Thyroid gland (tissue), 4 donors: ENCODE measurements around the gene MSH6. TPM values are rescaled to one million over a fixed set of nuclear protein-coding genes. Genes with fewer than 3 reads are reported as not detected.
A peak's percentile ranks its signal among the peaks of the same experiment; 100 is the strongest.

Source experiments
- DNase-seq, 2 donors: peaks; one replicate each; pipeline ENCODE4 v3.0.0-alpha.2; 2019
- H3K27ac ChIP-seq, 3 donors: fragments of 200-600 bp; sonication (generic); 1 replicate in 2 of 3; 2 replicates in 1 of 3; pipeline ENCODE4 v1.5.1; 2016 to 2019; ENCODE audit warnings: mild to moderate bottlenecking in 1 of 3, moderate library complexity in 1 of 3
- H3K27me3 ChIP-seq: fragments of 200-600 bp; sonication (generic); one replicate; pipeline ENCODE4 v1.5.1; 2019
- H3K36me3 ChIP-seq, 2 donors: fragments of 200-600 bp; sonication (generic); one replicate each; pipeline ENCODE4 v1.5.1; 2016 to 2019
- H3K4me1 ChIP-seq, 2 donors: fragments of 200-600 bp; sonication (generic); one replicate each; pipeline ENCODE4 v1.5.1; 2017 to 2019
- H3K4me3 ChIP-seq, 3 donors: fragments of 200-600 bp; sonication (generic); replicated peaks in 1 of 3; 1 replicate in 2 of 3; 2 replicates in 1 of 3; pipeline ENCODE4 v1.5.1; 2016; ENCODE audit warnings: mild to moderate bottlenecking in 1 of 3
- H3K9me3 ChIP-seq: fragments of 200-600 bp; sonication (generic); one replicate; pipeline ENCODE4 v1.5.1; 2017
- CTCF ChIP-seq, 6 experiments: fragments of 200-600 bp in 3 of 6; fragments of 450-650 bp in 3 of 6; sonication (generic) in 3 of 6; IDR thresholded peaks; one replicate each; pipeline ENCODE4 v1.5.1; 2016 to 2019; ENCODE audit warnings: antibody characterized with exemption in 6 of 6, mild to moderate bottlenecking in 2 of 6, inconsistent platforms in 1 of 6, moderate library complexity in 1 of 6
- POLR2A ChIP-seq, 2 donors: fragments of 450-650 bp; IDR thresholded peaks; one replicate each; pipeline ENCODE4 v1.6.1; 2017; ENCODE audit warnings: antibody characterized with exemption in 2 of 2, mild to moderate bottlenecking in 2 of 2, moderate library complexity in 1 of 2
- WGBS, 2 donors: methylation state at CpG; one replicate each; pipeline ENCODE4 v1.1.5; 2017; 5-methylcytosine and 5-hydroxymethylcytosine counted together
- intact Hi-C: fragments of 100-400 bp; cut with DNase I; formaldehyde crosslinking; loops from one replicate; pipeline ENCODE4 v1.15.1; 2023
- total RNA-seq, 4 donors: library from RNA; depleted of rRNA; stranded (reverse); fragments of >200 nt; gene quantifications; one replicate each; pipeline ENCODE4 v1.2.3, GENCODE V29; 2016

Gene MSH6
- total RNA-seq, 4 donors from 2014 or later = 37.4 to 75.0 (median 52.0) TPM

- Histone ChIP-seq H3K27ac (peak overlapping the region; percentile 59 to 94 (median 73)), H3K36me3 (no peaks in the 10 kb centered on the region), H3K9me3 (no peaks in the 10 kb centered on the region), H3K4me3 (peak overlapping the region in 2 of 3 donors; percentile 82 to 83), H3K27me3 (no peaks in the 10 kb centered on the region), H3K4me1 (peaks cover 11 to 18% of the 10 kb centered on the region in 2 donors)
- no peak for DNase-seq
- TF ChIP-seq CTCF (IDR thresholded peaks at IDR 0.05) (no peak), POLR2A (IDR thresholded peaks at IDR 0.05) (no peak)
- 3 to 4% methylated on average over 7 of the region's 7 CpGs for WGBS, 2 donors
- intact Hi-C loops = loop anchor here (5.0 kb wide), 1 partner anchor 125 kb away; the partner anchor contains the start of gene FBXO11
Observed at GRCh38 chr2:47782381-47782670, 619 bp upstream of the MSH6 start.

- peak overlapping the region; percentile 82 to 86 (median 83) for H3K4me3 ChIP-seq
- DNase-seq = peak; percentile 71 to 73
- H3K9me3 ChIP-seq = no peaks in the 10 kb centered on the region
- intact Hi-C loops = loop anchor here (5.0 kb wide), 1 partner anchor 124 kb away; the partner anchor contains the start of gene FBXO11
- WGBS, 2 donors = 0 to 1% methylated on average over 35 to 52 of the region's 71 CpGs
- no peaks in the 10 kb centered on the region for H3K36me3 ChIP-seq
- H3K27me3 ChIP-seq = no peaks in the 10 kb centered on the region
- H3K4me1 ChIP-seq = peaks cover 11 to 24% of the 10 kb centered on the region in 2 donors
- H3K27ac ChIP-seq = peak overlapping the region; percentile 74 to 94 (median 76)
- TF ChIP-seq CTCF (IDR thresholded peaks at IDR 0.05) (no peak), POLR2A (IDR thresholded peaks at IDR 0.05) (no peak)
Observed at GRCh38 chr2:47783486-47784351, 774 bp downstream of the MSH6 start.

- Histone ChIP-seq H3K36me3 (no peaks in the 10 kb centered on the region), H3K9me3 (no peaks in the 10 kb centered on the region), H3K4me1 (peaks cover 11 to 24% of the 10 kb centered on the region in 2 donors), H3K4me3 (peak overlapping the region in 2 of 3 donors; percentile 42 to 83), H3K27ac (peak overlapping the region; percentile 56 to 94 (median 74)), H3K27me3 (no peaks in the 10 kb centered on the region)
- TF ChIP-seq POLR2A (IDR thresholded peaks at IDR 0.05) (no peak), CTCF (IDR thresholded peaks at IDR 0.05) (no peak)
- peak in 1 of 2 donors; percentile 39 for DNase-seq
- 19 to 27% methylated on average over 26 to 28 of the region's 28 CpGs for WGBS, 2 donors
- intact Hi-C loops = loop anchor here (5.0 kb wide), 1 partner anchor 123 kb away; the partner anchor contains the start of gene FBXO11
Observed at GRCh38 chr2:47784352-47784851, 1.5 kb downstream of the MSH6 start.

GRCh38 chr2:47785986-47786385, 3.0 kb downstream of the MSH6 start:
- H3K36me3 ChIP-seq = no peaks in the 10 kb centered on the region
- H3K9me3 ChIP-seq = no peaks in the 10 kb centered on the region
- no peaks in the 10 kb centered on the region for H3K27me3 ChIP-seq
- DNase-seq = no peak
- H3K27ac ChIP-seq = no peak overlapping the region
- 83 to 85% methylated on average over 7 of the region's 7 CpGs for WGBS, 2 donors
- no peak overlapping the region for H3K4me3 ChIP-seq
- no peak for TF ChIP-seq POLR2A (IDR thresholded peaks at IDR 0.05)
- no peak for TF ChIP-seq CTCF (IDR thresholded peaks at IDR 0.05)
- intact Hi-C loops = no loop called here
- peaks cover 11 to 24% of the 10 kb centered on the region in 2 donors for H3K4me1 ChIP-seq
